ENCODE measurements around the gene NALCN.

DNA sequence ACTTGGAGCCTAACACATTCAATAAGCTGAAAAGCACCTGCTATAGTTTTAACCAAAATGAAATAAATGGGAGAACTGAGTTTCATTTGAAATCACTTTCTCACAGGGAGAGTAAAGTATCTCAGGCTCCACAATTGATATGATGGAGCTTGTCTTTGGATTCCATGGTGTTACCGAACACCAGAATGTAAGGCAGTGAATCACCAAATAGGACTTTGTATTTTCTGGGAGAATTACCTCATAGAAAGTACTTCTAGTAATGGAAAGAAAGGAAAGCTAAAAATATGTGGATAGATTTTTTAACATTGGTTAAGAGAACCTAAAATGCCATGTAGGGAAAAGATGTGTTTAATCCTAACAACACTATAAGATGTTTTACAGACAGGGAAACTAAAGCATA lies 123.6 kb downstream of the NALCN start:
- TF ChIP-seq, protein P1, sequence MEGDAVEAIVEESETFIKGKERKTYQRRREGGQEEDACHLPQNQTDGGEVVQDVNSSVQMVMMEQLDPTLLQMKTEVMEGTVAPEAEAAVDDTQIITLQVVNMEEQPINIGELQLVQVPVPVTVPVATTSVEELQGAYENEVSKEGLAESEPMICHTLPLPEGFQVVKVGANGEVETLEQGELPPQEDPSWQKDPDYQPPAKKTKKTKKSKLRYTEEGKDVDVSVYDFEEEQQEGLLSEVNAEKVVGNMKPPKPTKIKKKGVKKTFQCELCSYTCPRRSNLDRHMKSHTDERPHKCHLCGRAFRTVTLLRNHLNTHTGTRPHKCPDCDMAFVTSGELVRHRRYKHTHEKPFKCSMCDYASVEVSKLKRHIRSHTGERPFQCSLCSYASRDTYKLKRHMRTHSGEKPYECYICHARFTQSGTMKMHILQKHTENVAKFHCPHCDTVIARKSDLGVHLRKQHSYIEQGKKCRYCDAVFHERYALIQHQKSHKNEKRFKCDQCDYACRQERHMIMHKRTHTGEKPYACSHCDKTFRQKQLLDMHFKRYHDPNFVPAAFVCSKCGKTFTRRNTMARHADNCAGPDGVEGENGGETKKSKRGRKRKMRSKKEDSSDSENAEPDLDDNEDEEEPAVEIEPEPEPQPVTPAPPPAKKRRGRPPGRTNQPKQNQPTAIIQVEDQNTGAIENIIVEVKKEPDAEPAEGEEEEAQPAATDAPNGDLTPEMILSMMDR (conservative IDR thresholded peaks at IDR 0.05 in 1 of 2, IDR thresholded peaks at IDR 0.05 in 1 of 2; ENCODE audit: low read depth in 1 of 2, low read length in 2 of 2) = no peak
- TF ChIP-seq EZH2 (IDR thresholded peaks at IDR 0.05; ENCODE audit: low read length, missing control alignments) = no peak

All from fibroblast of lung (primary cell).